CD4-positive, CD25-positive, alpha-beta regulatory T cell (primary cell): ENCODE measurements around the gene ARL3. TPM values are rescaled to one million over a fixed set of nuclear protein-coding genes. Genes with fewer than 3 reads are reported as not detected.

Experiments used
- ATAC-seq, 2 donors: fragments of 150-1000 bp; cut with Tn5 transposase; one replicate each; pipeline ENCODE4 v1.10.0; 2021; ENCODE audit warnings: low read depth in 2 of 2, moderate number of reproducible peaks in 2 of 2, moderate library complexity in 1 of 2
- DNase-seq, 3 donors: peaks; one replicate each; pipeline versions ENCODE4 v3.0.0 to v3.0.0-alpha.2; 2012 to 2022; ENCODE audit warnings: mixed read lengths in 1 of 3
- H3K27ac ChIP-seq: one replicate; pipeline ENCODE4 v1.7.0; 2013; ENCODE audit warnings: mild to moderate bottlenecking, low read length; ENCODE audit not compliant: insufficient read depth, poor library complexity, severe bottlenecking
- H3K27me3 ChIP-seq: one replicate; pipeline ENCODE4 v1.7.0; 2013; ENCODE audit warnings: low read length; ENCODE audit not compliant: control insufficient read depth, insufficient read depth
- H3K36me3 ChIP-seq: one replicate; pipeline ENCODE4 v1.7.0; 2013; ENCODE audit warnings: mild to moderate bottlenecking, low read length, moderate library complexity; ENCODE audit not compliant: control insufficient read depth, insufficient read depth
- H3K4me1 ChIP-seq: 2 replicates; pipeline ENCODE4 v1.7.0; 2013; ENCODE audit warnings: mild to moderate bottlenecking, low read length; ENCODE audit not compliant: insufficient read depth, control insufficient read depth, poor library complexity, severe bottlenecking
- H3K4me3 ChIP-seq: one replicate; pipeline ENCODE4 v1.7.0; 2013; ENCODE audit warnings: low read depth, mild to moderate bottlenecking, low read length, moderate library complexity
- H3K9me3 ChIP-seq, 2 experiments: 1 replicate in 1 of 2; 2 replicates in 1 of 2; pipeline ENCODE4 v1.7.0; 2013; ENCODE audit warnings: low read length in 2 of 2, mild to moderate bottlenecking in 1 of 2, moderate library complexity in 1 of 2; ENCODE audit not compliant: control insufficient read depth in 2 of 2
- H3K27ac Mint-ChIP-seq, 3 donors: one replicate each; pipeline ENCODE4 v1.8.0; 2020 to 2022; ENCODE audit warnings: mild to moderate bottlenecking in 3 of 3, mixed read lengths in 3 of 3, moderate library complexity in 2 of 3
- H3K27me3 Mint-ChIP-seq: one replicate; pipeline ENCODE4 v1.8.0; 2022; ENCODE audit warnings: mild to moderate bottlenecking, mixed read lengths
- H3K36me3 Mint-ChIP-seq: one replicate; pipeline ENCODE4 v1.8.0; 2020; ENCODE audit warnings: mixed read lengths
- H3K4me1 Mint-ChIP-seq, 4 donors: one replicate each; pipeline ENCODE4 v1.8.0; 2020 to 2022; ENCODE audit warnings: mixed read lengths in 4 of 4, mild to moderate bottlenecking in 1 of 4
- H3K4me3 Mint-ChIP-seq, 4 donors: one replicate each; pipeline ENCODE4 v1.8.0; 2020 to 2022; ENCODE audit warnings: mild to moderate bottlenecking in 4 of 4, mixed read lengths in 4 of 4, moderate library complexity in 3 of 4
- H3K9me3 Mint-ChIP-seq, 7 donors: one replicate each; pipeline ENCODE4 v1.8.0; 2020 to 2022; ENCODE audit warnings: mixed read lengths in 7 of 7, mild to moderate bottlenecking in 3 of 7, moderate library complexity in 2 of 7
- polyA plus RNA-seq, 4 donors: library from polyadenylated mRNA; unstranded; fragments of 300-500 nt; fragmentation: Illumina TruSeq; gene quantifications; one replicate each; pipeline ENCODE4 v1.2.3, GENCODE V29; 2021
- total RNA-seq: library from RNA; stranded (reverse); gene quantifications from one replicate; pipeline ENCODE4 v1.2.3, GENCODE V29; 2022

The ARL3 gene
- total and polyA plus RNA-seq, 5 donors from 2014 or later, result 2.0 to 3.3 (median 2.9) TPM

DNA sequence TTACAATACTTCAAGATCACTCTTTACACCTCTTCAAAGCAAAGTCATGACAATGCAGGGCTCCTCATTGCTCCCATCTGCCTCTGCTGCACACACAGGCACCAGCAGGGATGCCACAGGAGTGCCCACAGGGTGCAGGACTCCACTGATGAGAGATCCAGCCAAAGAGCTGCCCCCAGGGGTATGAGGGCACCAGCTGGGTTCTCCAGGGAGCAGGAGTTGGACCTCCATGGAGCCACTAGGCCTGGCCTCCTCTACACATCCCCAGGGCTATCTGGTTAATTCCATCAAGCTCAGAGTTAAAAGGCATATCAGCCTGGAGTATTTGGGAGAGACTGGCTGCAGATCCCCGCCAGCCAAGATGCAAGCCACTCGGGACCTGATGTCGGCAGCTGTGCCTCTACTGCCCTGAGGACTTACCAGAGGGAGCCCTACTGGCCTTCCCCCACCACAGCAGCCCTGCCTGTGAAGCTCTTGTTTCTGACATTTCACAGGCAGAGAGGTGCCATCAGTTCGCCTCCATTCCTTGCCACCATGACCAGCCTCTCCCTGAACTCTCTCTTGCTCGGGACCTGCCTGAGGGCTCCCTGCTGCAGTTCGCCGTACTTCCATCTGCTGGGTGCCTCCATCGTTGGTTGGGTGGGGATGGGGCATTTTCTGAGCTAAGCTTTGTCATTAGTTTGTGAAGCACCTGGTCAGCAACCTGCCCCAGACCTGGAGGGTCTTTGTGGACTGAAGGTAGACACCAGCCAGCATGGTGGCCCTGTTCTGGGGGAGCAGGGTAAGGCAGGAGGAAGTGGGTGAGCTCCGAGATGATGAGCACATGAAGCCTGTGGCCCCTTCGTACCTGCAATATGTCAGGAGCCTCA, 82.4 kb downstream of the ARL3 start:
- ATAC-seq (no peak), DNase-seq (no peak)
- Mint-ChIP-seq H3K4me3 (no peak overlapping the region), H3K9me3 (no peaks in the 10 kb centered on the region), H3K4me1 (peaks cover 10 to 52% (median 37%) of the 10 kb centered on the region in 4 donors), H3K27ac (peak overlapping the region; percentile 36 to 89 (median 87)), H3K27me3 (no peaks in the 10 kb centered on the region), H3K36me3 (peaks cover 11% of the 10 kb centered on the region)
- H3K27me3 ChIP-seq, result no peaks in the 10 kb centered on the region
- H3K27ac ChIP-seq, result no peak overlapping the region
- no peak overlapping the region for H3K4me3 ChIP-seq
- H3K9me3 ChIP-seq, result no peaks in the 10 kb centered on the region
- peaks cover 38% of the 10 kb centered on the region for H3K4me1 ChIP-seq
- H3K36me3 ChIP-seq, result peaks cover 3% of the 10 kb centered on the region

DNA sequence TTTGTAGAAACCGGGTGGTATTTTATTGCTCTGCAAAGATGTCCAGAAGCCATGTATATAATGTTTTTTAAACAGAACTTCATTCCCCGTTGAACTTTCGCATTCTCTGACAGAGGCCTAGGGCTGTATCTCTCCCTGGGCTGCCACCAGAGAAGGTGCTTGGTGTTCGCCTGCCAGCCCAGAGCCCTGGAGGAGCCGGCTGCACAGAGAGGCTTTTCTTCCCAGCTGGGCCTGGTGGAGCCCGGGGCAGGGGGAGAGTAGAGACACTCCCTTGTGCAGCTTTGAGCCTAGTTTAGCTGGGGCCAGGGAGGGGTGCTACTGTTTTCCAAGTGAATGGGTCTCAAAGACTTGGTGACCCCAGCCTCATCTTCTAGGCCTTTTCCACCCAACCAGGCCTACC, 83.5 kb downstream of the ARL3 start:
- ATAC-seq, result no peak
- Mint-ChIP-seq H3K4me3 (no peak overlapping the region), H3K27me3 (no peaks in the 10 kb centered on the region), H3K9me3 (no peaks in the 10 kb centered on the region), H3K4me1 (peaks cover 6 to 45% (median 29%) of the 10 kb centered on the region in 4 donors), H3K36me3 (peaks cover 11% of the 10 kb centered on the region), H3K27ac (peak overlapping the region in 1 of 3 donors; percentile 67)
- no peaks in the 10 kb centered on the region for H3K9me3 ChIP-seq
- no peaks in the 10 kb centered on the region for H3K27me3 ChIP-seq
- H3K36me3 ChIP-seq, result peaks cover 3% of the 10 kb centered on the region
- H3K4me3 ChIP-seq, result no peak overlapping the region
- DNase-seq, result no peak
- H3K27ac ChIP-seq, result no peak overlapping the region
- H3K4me1 ChIP-seq, result peaks cover 35% of the 10 kb centered on the region

DNA sequence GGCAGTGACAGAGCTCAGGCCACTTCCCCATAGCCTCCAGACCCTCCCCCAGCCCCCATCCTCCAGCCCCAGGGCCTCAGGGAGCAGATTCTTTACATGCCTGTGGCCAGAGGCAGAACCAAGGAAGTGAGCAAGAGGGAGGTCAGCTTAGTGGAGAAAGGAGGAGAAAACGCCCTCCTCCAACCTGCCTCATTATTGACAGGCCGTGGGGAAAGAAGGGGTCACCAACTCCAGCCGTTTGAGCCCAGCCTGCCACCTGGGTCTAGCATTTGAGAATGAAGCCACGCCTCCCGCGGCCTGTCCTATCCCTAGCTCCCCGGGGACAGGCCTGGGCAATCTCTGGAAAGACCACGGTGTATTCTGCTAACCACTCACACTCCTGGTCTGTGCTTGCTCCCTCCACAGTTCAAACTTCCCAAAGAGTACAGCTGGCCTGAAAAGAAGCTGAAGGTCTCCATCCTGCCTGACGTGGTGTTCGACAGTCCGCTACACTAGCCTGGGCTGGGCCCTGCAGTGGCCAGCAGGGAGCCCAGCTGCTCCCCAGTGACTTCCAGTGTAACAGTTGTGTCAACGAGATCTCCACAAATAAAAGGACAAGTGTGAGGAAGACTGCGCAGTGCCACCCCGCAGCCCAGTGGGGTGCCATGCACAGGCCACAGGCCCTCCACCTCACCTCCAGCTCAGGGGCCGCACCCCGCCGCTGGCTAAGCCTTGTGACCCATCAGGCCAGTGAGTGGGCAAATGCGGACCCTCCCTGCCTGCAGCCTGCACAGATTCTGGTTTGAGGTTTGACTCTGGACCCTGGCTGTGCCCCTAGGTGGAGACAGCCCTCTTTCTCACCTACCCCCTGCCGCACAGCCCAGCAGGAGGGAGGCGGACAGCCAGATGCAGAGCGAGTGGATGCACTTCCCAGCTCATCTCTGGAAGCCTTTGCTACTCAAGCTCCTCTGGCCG, 84.3 kb downstream of the ARL3 start:
- Mint-ChIP-seq H3K36me3 (peaks cover 12% of the 10 kb centered on the region), H3K4me3 (no peak overlapping the region)
- DNase-seq, result no peak

GRCh38 chr10:102628451-102628911, 85.7 kb downstream of the ARL3 start:
- Mint-ChIP-seq H3K4me1 (peaks cover 0 to 24% (median 17%) of the 10 kb centered on the region in 4 donors), H3K4me3 (no peak overlapping the region), H3K36me3 (peaks cover 19% of the 10 kb centered on the region), H3K27ac (no peak overlapping the region), H3K27me3 (no peaks in the 10 kb centered on the region), H3K9me3 (no peaks in the 10 kb centered on the region)
- DNase-seq (no peak), ATAC-seq (no peak)
- Histone ChIP-seq H3K4me3 (no peak overlapping the region), H3K9me3 (no peaks in the 10 kb centered on the region), H3K27me3 (no peaks in the 10 kb centered on the region), H3K27ac (no peak overlapping the region), H3K4me1 (peaks cover 13% of the 10 kb centered on the region), H3K36me3 (peaks cover 3% of the 10 kb centered on the region)

More for the DNA sequence above, 84.3 kb downstream of the ARL3 start:
- Histone ChIP-seq H3K27me3 (no peaks in the 10 kb centered on the region), H3K27ac (no peak overlapping the region), H3K36me3 (peaks cover 3% of the 10 kb centered on the region), H3K4me3 (no peak overlapping the region), H3K4me1 (peaks cover 27% of the 10 kb centered on the region), H3K9me3 (no peaks in the 10 kb centered on the region)
- ATAC-seq, result no peak
- Mint-ChIP-seq H3K27ac (peak overlapping the region in 1 of 3 donors; percentile 67), H3K27me3 (no peaks in the 10 kb centered on the region), H3K9me3 (no peaks in the 10 kb centered on the region), H3K4me1 (peaks cover 0 to 38% (median 23%) of the 10 kb centered on the region in 4 donors)

GRCh38 chr10:102627736-102628293, 86.4 kb downstream of the ARL3 start:
- no peak overlapping the region for H3K27ac Mint-ChIP-seq
- peaks cover 0 to 21% (median 13%) of the 10 kb centered on the region in 4 donors for H3K4me1 Mint-ChIP-seq
- ATAC-seq (no peak), DNase-seq (no peak)
- Histone ChIP-seq H3K27me3 (no peaks in the 10 kb centered on the region), H3K4me1 (peaks cover 6% of the 10 kb centered on the region), H3K27ac (no peak overlapping the region), H3K4me3 (no peak overlapping the region), H3K9me3 (no peaks in the 10 kb centered on the region), H3K36me3 (peaks cover 3% of the 10 kb centered on the region)
- H3K9me3 Mint-ChIP-seq, result no peaks in the 10 kb centered on the region
- peaks cover 19% of the 10 kb centered on the region for H3K36me3 Mint-ChIP-seq
- H3K4me3 Mint-ChIP-seq, result no peak overlapping the region
- no peaks in the 10 kb centered on the region for H3K27me3 Mint-ChIP-seq

- no peak overlapping the region for H3K27ac ChIP-seq
- ATAC-seq, result no peak
- H3K9me3 ChIP-seq, result no peaks in the 10 kb centered on the region
- DNase-seq, result no peak
- Mint-ChIP-seq H3K4me3 (no peak overlapping the region), H3K27ac (no peak overlapping the region), H3K4me1 (peaks cover 0 to 16% (median 9%) of the 10 kb centered on the region in 4 donors), H3K27me3 (no peaks in the 10 kb centered on the region), H3K9me3 (no peaks in the 10 kb centered on the region), H3K36me3 (peaks cover 19% of the 10 kb centered on the region)
- H3K4me1 ChIP-seq, result peaks cover 1% of the 10 kb centered on the region
- H3K36me3 ChIP-seq, result peaks cover 3% of the 10 kb centered on the region
- no peaks in the 10 kb centered on the region for H3K27me3 ChIP-seq
- no peak overlapping the region for H3K4me3 ChIP-seq
These were observed 86.9 kb downstream of the ARL3 start for GRCh38 chr10:102627291-102627735.

GRCh38 chr10:102626026-102626685, 88.0 kb downstream of the ARL3 start:
- ATAC-seq (no peak), DNase-seq (no peak)
- no peaks in the 10 kb centered on the region for H3K27me3 Mint-ChIP-seq
- H3K36me3 Mint-ChIP-seq, result peaks cover 16% of the 10 kb centered on the region
- no peaks in the 10 kb centered on the region for H3K9me3 Mint-ChIP-seq
- Histone ChIP-seq H3K36me3 (peaks cover 3% of the 10 kb centered on the region), H3K9me3 (no peaks in the 10 kb centered on the region), H3K27ac (no peak overlapping the region), H3K4me3 (no peak overlapping the region), H3K4me1 (peaks cover 9% of the 10 kb centered on the region), H3K27me3 (no peaks in the 10 kb centered on the region)
- no peak overlapping the region for H3K4me3 Mint-ChIP-seq
- peaks cover 1 to 19% (median 7%) of the 10 kb centered on the region in 4 donors for H3K4me1 Mint-ChIP-seq
- H3K27ac Mint-ChIP-seq, result no peak overlapping the region
